Smooth muscle cell (in vitro differentiated cells): Measurements from ENCODE around the gene SAXO1. TPM values are rescaled to one million over a fixed set of nuclear protein-coding genes. Genes with fewer than 3 reads are reported as not detected.

Experiments used
- DNase-seq: peaks from one replicate; lab custom pipeline; 2025; ENCODE audit not compliant: unreplicated experiment; lab: John Stamatoyannopoulos, UW
- H2AFZ ChIP-seq: fragments of 200-600 bp; sonication (generic); 2 replicates; pipeline ENCODE4 v1.6.0; 2016; ENCODE audit warnings: antibody characterized with exemption, low read depth, mild to moderate bottlenecking
- H3F3A ChIP-seq: fragments of 200-600 bp; sonication (generic); 2 replicates; pipeline ENCODE4 v1.6.0; 2017; ENCODE audit warnings: antibody characterized with exemption, low read depth
- H3K27ac ChIP-seq: fragments of 200-600 bp; sonication (generic); 2 replicates; pipeline ENCODE4 v1.5.1; 2016; ENCODE audit warnings: low read depth, mild to moderate bottlenecking
- H3K27me3 ChIP-seq: fragments of 200-600 bp; sonication (generic); 2 replicates; pipeline ENCODE4 v1.6.1; 2016; ENCODE audit warnings: low read depth, mild to moderate bottlenecking
- H3K36me3 ChIP-seq: fragments of 200-600 bp; sonication (generic); 2 replicates; pipeline ENCODE4 v1.5.1; 2016; ENCODE audit warnings: low read depth
- H3K4me1 ChIP-seq: fragments of 200-600 bp; sonication (generic); 2 replicates; pipeline ENCODE4 v1.5.1; 2016; ENCODE audit warnings: low read depth
- H3K4me2 ChIP-seq: fragments of 200-600 bp; sonication (generic); 2 replicates; pipeline ENCODE4 v1.6.0; 2016; ENCODE audit warnings: mild to moderate bottlenecking
- H3K4me3 ChIP-seq: fragments of 200-600 bp; sonication (generic); 2 replicates; pipeline ENCODE4 v1.5.1; 2016; ENCODE audit warnings: mild to moderate bottlenecking
- H3K79me2 ChIP-seq: fragments of 200-600 bp; sonication (generic); 2 replicates; pipeline ENCODE4 v1.6.0; 2016; ENCODE audit warnings: low read depth, mild to moderate bottlenecking
- H3K9ac ChIP-seq: fragments of 200-600 bp; sonication (generic); 2 replicates; pipeline ENCODE4 v1.6.0; 2016; ENCODE audit warnings: low read depth
- H3K9me3 ChIP-seq: fragments of 200-600 bp; sonication (generic); replicated peaks from 2 replicates; pipeline ENCODE4 v1.5.1; 2016; ENCODE audit warnings: low read depth
- H4K20me1 ChIP-seq: fragments of 200-600 bp; sonication (generic); 2 replicates; pipeline ENCODE4 v1.6.0; 2016; ENCODE audit warnings: low read depth
- CTCF ChIP-seq: fragments of 200-600 bp; sonication (generic); IDR thresholded peaks from 2 replicates; pipeline ENCODE4 v1.5.1; 2017; ENCODE audit warnings: borderline replicate concordance, mild to moderate bottlenecking, antibody characterized with exemption; ENCODE audit not compliant: insufficient read depth, poor library complexity, severe bottlenecking
- WGBS: methylation state at CpG from one replicate; pipeline ENCODE4 v1.1.7; 2016; ENCODE audit warnings: low lambda C conversion rate; 5-methylcytosine and 5-hydroxymethylcytosine counted together
- polyA plus RNA-seq: library from polyadenylated mRNA; unstranded; fragments of >200 nt; fragmentation: Nextera tagmentation; extraction: Ambion mirVana; gene quantifications from 2 replicates; pipeline ENCODE4 v1.2.1, GENCODE V29; 2016
- total RNA-seq: library from RNA; depleted of rRNA; stranded (reverse); fragments of >200 nt; gene quantifications from 2 replicates; pipeline ENCODE4 v1.2.3, GENCODE V29; 2014

SAXO1 gene
- total and polyA plus RNA-seq, 2 experiments from 2014 or later = 0.08 TPM; not detected in 1

GRCh38 chr9:18888290-18888689 is 144.7 kb downstream of the SAXO1 start:
- H4K20me1 ChIP-seq = no peaks in the 10 kb centered on the region
- no peak overlapping the region for H3K9ac ChIP-seq
- H3K79me2 ChIP-seq = no peaks in the 10 kb centered on the region
- TF ChIP-seq CTCF = no peak
- H3K4me3 ChIP-seq = no peak overlapping the region
- no peaks in the 10 kb centered on the region for H3K36me3 ChIP-seq
- no peaks in the 10 kb centered on the region for H3K9me3 ChIP-seq
- no peak overlapping the region for H3K4me2 ChIP-seq
- H3K27ac ChIP-seq = no peak overlapping the region
- no peak overlapping the region for H2AFZ ChIP-seq
- no peaks in the 10 kb centered on the region for H3K4me1 ChIP-seq
- H3K27me3 ChIP-seq = no peaks in the 10 kb centered on the region
- H3F3A ChIP-seq = no peaks in the 10 kb centered on the region
- 83% methylated on average over 1 of the region's 1 CpG for WGBS
- DNase-seq = no peak

- Histone ChIP-seq H3F3A (no peaks in the 10 kb centered on the region), H3K9me3 (no peaks in the 10 kb centered on the region), H3K4me3 (no peak overlapping the region), H3K9ac (no peak overlapping the region), H3K4me2 (no peak overlapping the region), H3K79me2 (no peaks in the 10 kb centered on the region), H3K27ac (no peak overlapping the region), H4K20me1 (no peaks in the 10 kb centered on the region), H3K4me1 (no peaks in the 10 kb centered on the region), H2AFZ (no peak overlapping the region), H3K27me3 (no peaks in the 10 kb centered on the region), H3K36me3 (no peaks in the 10 kb centered on the region)
- DNase-seq = no peak
- WGBS = 93% methylated on average over 1 of the region's 1 CpG
- TF ChIP-seq CTCF = no peak
These were observed 145.5 kb downstream of the SAXO1 start for GRCh38 chr9:18887546-18887945.

- Histone ChIP-seq H3K4me2 (no peak overlapping the region), H3K36me3 (no peaks in the 10 kb centered on the region), H3K79me2 (no peaks in the 10 kb centered on the region), H3K9me3 (no peaks in the 10 kb centered on the region), H3K27me3 (no peaks in the 10 kb centered on the region), H3K4me1 (no peaks in the 10 kb centered on the region), H3K27ac (no peak overlapping the region), H3K4me3 (no peak overlapping the region), H4K20me1 (no peaks in the 10 kb centered on the region), H3F3A (no peaks in the 10 kb centered on the region), H3K9ac (no peak overlapping the region), H2AFZ (no peak overlapping the region)
- TF ChIP-seq CTCF = no peak
- DNase-seq = no peak
- 89% methylated on average over 2 of the region's 2 CpGs for WGBS
These were observed 151.3 kb downstream of the SAXO1 start for GRCh38 chr9:18881758-18882157.

GRCh38 chr9:18877984-18878383 is 155.0 kb downstream of the SAXO1 start:
- Histone ChIP-seq H3K27me3 (no peaks in the 10 kb centered on the region), H3F3A (no peaks in the 10 kb centered on the region), H3K36me3 (no peaks in the 10 kb centered on the region), H3K27ac (no peak overlapping the region), H4K20me1 (no peaks in the 10 kb centered on the region), H3K79me2 (no peaks in the 10 kb centered on the region), H3K9me3 (no peaks in the 10 kb centered on the region), H2AFZ (no peak overlapping the region), H3K9ac (no peak overlapping the region), H3K4me1 (no peaks in the 10 kb centered on the region), H3K4me2 (no peak overlapping the region), H3K4me3 (no peak overlapping the region)
- no peak for DNase-seq
- TF ChIP-seq CTCF = no peak
- WGBS = 88% methylated on average over 3 of the region's 3 CpGs
